ENCODE results near the gene OR51E2. TPM values are rescaled to one million over a fixed set of nuclear protein-coding genes. Genes with fewer than 3 reads are reported as not detected.

The OR51E2 gene
- total and polyA plus RNA-seq, 12 donors, result 0.10 TPM; not detected in 11

DNA sequence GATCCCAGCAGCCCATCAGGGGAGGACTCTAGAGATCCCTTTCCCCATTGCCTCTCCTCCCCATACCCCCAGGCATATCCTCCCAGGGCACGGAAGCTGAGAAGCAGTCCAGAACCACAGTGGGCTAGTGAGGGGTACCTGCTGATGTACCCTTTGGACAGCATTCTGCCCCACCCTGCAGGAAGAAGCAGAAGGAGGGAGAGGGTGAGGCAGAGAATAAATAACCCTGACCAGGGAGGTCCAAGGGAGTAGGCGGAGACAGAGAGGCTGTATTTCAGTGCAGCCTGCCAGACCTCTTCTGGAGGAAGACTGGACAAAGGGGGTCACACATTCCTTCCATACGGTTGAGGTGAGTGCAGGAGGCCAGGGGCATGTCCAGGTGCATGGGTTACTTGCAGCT lies 54.0 kb downstream of the OR51E2 start, which contains the start of gene OR51E1:
OR51E1 (plus strand) TSS at position 301 of the 400 bp plus-strand sequence. CDS start 8,545 bp downstream, outside the sequence.
- Histone ChIP-seq H3K9me3 (replicated peaks in 1 of 3) (no peaks in the 10 kb centered on the region), H3K27me3 (no peaks in the 10 kb centered on the region), H3K36me3 (replicated peaks in 1 of 2) (no peaks in the 10 kb centered on the region), H3K27ac (no peak within 1 kb of the TSS), H3K4me1 (replicated peaks in 1 of 2) (no peaks in the 10 kb centered on the region), H3K4me3 (no peak within 1 kb of the TSS)
- DNase-seq, result no peak
- 65 to 91% (median 71%) methylated on average over 2 to 3 of the region's 3 CpGs for WGBS, 4 donors
- TF ChIP-seq POLR2A (IDR thresholded peaks at IDR 0.05), result no peak
- TF ChIP-seq, protein P1, sequence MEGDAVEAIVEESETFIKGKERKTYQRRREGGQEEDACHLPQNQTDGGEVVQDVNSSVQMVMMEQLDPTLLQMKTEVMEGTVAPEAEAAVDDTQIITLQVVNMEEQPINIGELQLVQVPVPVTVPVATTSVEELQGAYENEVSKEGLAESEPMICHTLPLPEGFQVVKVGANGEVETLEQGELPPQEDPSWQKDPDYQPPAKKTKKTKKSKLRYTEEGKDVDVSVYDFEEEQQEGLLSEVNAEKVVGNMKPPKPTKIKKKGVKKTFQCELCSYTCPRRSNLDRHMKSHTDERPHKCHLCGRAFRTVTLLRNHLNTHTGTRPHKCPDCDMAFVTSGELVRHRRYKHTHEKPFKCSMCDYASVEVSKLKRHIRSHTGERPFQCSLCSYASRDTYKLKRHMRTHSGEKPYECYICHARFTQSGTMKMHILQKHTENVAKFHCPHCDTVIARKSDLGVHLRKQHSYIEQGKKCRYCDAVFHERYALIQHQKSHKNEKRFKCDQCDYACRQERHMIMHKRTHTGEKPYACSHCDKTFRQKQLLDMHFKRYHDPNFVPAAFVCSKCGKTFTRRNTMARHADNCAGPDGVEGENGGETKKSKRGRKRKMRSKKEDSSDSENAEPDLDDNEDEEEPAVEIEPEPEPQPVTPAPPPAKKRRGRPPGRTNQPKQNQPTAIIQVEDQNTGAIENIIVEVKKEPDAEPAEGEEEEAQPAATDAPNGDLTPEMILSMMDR (IDR thresholded peaks at IDR 0.05), result no peak
- intact Hi-C loops (cut with DNase I), result no loop called here

DNA sequence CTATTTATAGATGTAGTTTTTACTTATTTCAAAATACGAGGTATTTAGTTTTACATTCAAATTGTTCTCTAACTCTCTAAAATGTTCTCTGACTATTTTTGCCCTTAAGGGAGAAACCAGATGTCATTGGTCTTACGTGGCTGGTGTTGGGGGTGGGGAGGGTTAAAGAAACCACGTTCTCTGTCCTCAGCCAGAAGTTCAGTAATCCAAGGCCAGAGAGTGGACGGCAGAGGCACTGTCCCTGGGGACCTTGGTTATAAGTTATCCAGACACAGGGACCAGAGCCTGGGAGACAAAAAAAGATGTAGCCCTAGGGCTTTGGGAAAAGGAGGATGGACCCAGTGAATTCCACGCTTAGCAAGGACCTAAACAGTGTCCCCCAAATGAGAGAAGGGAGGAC lies 54.6 kb downstream of the OR51E2 start:
- WGBS, 4 donors, result 17 to 23% (median 22%) methylated on average over 5 of the region's 5 CpGs

DNA sequence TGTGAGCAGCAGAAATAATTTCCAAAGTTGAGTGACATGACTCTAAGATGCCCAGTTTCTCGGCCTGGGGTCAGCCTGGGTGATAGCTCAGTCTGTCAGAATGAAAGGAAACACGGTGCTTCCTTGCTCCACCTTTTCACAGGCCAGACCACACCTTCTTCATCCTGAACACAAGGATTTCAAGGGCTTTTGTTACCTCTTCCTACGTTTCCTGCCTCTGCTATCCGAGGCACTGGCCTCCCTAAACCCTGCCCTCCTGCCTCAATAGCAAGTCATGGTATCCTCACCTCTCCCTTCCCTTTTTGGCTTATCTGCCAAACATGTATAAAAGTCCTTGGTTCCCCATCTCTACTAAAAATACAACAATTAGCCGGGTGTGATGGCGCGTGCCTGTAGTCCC lies 55.6 kb downstream of the OR51E2 start:
- H3K4me1 ChIP-seq (replicated peaks in 1 of 2), result no peaks in the 10 kb centered on the region
- no peak for TF ChIP-seq POLR2A (IDR thresholded peaks at IDR 0.05)
- TF ChIP-seq, protein P1 (IDR thresholded peaks at IDR 0.05), result no peak
- WGBS, 4 donors, result 65 to 75% (median 73%) methylated on average over 7 of the region's 7 CpGs
- H3K27ac ChIP-seq, result no peak overlapping the region
- H3K9me3 ChIP-seq (replicated peaks in 1 of 3), result no peaks in the 10 kb centered on the region
- no peak overlapping the region for H3K4me3 ChIP-seq
- intact Hi-C loops (cut with DNase I), result no loop called here
- no peaks in the 10 kb centered on the region for H3K27me3 ChIP-seq
- no peaks in the 10 kb centered on the region for H3K36me3 ChIP-seq (replicated peaks in 1 of 2)
- no peak for DNase-seq

More for the DNA sequence above, 54.6 kb downstream of the OR51E2 start:
- no peak for TF ChIP-seq POLR2A (IDR thresholded peaks at IDR 0.05)
- TF ChIP-seq, protein P1 (IDR thresholded peaks at IDR 0.05), result no peak
- H3K36me3 ChIP-seq (replicated peaks in 1 of 2), result no peaks in the 10 kb centered on the region
- H3K4me3 ChIP-seq, result no peak overlapping the region
- H3K4me1 ChIP-seq (replicated peaks in 1 of 2), result no peaks in the 10 kb centered on the region
- peak in 3 of 7 donors; percentile 11 to 18 (median 15) for DNase-seq
- no peak overlapping the region for H3K27ac ChIP-seq
- H3K27me3 ChIP-seq, result no peaks in the 10 kb centered on the region
- intact Hi-C loops (cut with DNase I), result no loop called here
- H3K9me3 ChIP-seq (replicated peaks in 1 of 3), result no peaks in the 10 kb centered on the region

DNA sequence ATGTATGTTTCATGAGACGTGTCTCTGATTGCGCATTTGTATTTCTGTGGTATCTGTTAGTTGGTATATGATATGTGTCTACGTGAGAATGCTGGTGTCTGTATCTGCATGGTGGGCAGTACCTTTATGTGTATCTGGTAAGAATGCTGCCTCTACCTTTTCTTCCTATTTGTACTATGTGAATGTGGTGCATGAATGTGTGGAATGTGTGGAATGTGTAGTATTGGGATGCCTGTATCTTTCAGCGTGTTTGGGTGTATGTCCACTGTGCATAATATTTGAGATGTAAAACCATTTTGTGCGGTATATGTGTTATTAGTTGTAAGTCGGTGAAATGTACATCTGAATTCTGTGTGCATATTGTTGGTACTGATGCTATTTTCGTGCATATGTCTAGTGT lies 56.2 kb downstream of the OR51E2 start:
- intact Hi-C loops (cut with DNase I), result no loop called here

More for the DNA sequence above, 56.2 kb downstream of the OR51E2 start:
- H3K4me1 ChIP-seq (replicated peaks in 1 of 2), result no peaks in the 10 kb centered on the region
- H3K9me3 ChIP-seq (replicated peaks in 1 of 3), result no peaks in the 10 kb centered on the region
- no peak overlapping the region for H3K27ac ChIP-seq
- no peak for DNase-seq
- TF ChIP-seq POLR2A (IDR thresholded peaks at IDR 0.05), result no peak
- TF ChIP-seq, protein P1 (IDR thresholded peaks at IDR 0.05), result no peak
- H3K36me3 ChIP-seq (replicated peaks in 1 of 2), result no peaks in the 10 kb centered on the region
- WGBS, 4 donors, result 75 to 82% (median 78%) methylated on average over 7 of the region's 7 CpGs
- no peak overlapping the region for H3K4me3 ChIP-seq
- H3K27me3 ChIP-seq, result no peaks in the 10 kb centered on the region
